Left hindlimb (tissue), 1 donor: Measurements from ENCODE around the gene ARMC10.
"Not testable (repeated sequence)": the region's sequence is repeated elsewhere in the genome, so short reads cannot be mapped to it uniquely, and the experiment has no call there.

Experiments used
- DNase-seq: peaks from one replicate; pipeline ENCODE4 v3.0.0-alpha.2; 2018

ARMC10 gene

DNA sequence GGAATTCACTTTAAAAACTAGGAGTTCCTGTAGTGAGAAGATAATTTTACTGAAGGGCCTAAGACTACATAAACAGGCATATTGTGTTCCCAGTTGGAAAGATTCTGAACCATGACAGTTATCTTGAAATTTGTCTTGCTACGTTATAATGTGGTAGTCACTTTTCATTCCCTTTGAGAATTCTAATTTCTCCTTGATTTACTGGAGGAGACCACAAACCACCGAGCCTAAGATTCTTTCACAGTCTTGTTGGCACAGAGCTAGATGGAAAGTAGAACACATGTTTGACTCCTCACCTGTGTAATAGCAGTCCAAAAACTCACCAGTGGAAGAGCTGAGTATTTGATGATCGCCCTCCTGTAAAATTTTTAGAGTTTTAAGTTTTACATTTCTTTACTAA, 4.9 kb downstream of the ARMC10 start:
- no peak for DNase-seq

DNA sequence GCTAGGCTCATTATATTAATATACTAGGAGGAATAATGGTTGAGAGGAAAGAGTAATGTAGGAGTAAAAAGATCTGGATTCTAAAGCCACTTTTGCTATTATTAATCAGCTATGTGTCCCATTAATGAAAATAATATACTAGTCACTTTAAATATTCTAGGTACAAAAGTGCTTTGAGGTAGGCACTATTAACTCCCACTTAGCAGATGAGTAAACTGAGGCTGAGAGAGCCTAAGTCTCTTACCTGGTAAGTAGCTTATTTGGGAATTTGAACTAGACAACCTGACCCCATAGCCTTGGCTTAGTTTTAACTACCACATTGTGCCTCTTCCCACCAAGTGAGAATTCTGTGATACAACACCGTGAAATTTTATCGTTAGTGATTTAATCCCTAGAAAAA, 6.0 kb downstream of the ARMC10 start:
- DNase-seq, result no peak

DNA sequence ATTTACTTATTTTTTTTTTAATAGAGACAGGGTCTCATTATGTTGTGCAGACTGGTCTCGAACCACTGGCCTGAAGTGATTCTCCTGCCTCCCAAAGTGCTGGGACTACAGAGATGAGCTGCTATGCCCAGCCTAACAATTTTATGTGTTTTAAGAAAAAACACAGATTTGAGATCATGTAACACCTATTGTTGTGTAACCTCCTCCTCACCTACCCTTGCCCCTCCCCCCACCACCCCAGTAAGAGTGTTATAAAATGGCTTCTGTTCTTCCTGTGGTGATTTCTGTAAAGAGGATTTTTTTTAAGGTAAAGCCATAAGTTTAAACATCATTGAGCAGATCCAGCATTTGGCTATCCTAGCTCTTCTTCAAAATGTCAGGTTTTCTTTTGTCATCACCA, 7.6 kb downstream of the ARMC10 start:
- no peak for DNase-seq

DNA sequence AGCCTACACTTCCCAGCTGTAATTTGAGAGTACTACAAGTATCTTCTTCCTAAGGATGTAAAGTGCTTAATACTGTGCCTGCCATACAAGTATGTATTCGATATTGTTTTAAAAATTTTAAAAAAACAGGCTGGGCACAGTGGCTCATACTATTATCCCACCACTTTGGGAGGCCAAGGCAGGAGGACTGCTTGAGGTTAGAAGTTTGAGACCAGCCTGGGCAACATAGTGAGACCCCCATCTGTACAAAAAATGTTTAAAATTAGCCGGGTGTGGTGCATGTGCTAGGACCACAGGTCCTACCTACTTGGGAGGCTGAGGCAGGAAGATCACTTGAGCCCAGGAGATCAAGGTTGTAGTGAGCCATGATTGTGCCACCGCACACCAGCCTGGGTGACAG, 8.3 kb downstream of the ARMC10 start:
- no peak for DNase-seq

- not testable (repeated sequence) for DNase-seq
Measured at GRCh38 chr7:103092321-103092720, 17.4 kb downstream of the ARMC10 start.

DNA sequence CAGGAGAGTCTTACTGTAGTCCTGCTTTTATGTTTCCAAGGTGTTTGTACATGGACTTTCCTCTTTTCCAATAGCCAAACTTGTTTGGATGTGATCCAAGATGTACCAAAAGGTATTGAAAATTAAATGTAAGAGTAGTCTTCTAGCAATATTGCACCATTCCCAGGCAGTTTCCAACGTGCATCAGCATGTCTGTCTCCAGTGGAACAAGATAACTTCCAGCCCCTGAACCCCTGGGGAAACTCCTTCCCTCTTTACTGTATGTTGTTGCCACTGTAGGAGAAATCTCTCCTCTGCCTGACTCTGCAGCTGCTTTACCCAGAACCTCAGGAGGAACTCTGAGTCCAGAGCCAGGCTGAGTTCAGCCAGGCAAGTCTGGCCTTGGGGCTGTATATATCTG, 18.5 kb downstream of the ARMC10 start:
- DNase-seq, result no peak

DNA sequence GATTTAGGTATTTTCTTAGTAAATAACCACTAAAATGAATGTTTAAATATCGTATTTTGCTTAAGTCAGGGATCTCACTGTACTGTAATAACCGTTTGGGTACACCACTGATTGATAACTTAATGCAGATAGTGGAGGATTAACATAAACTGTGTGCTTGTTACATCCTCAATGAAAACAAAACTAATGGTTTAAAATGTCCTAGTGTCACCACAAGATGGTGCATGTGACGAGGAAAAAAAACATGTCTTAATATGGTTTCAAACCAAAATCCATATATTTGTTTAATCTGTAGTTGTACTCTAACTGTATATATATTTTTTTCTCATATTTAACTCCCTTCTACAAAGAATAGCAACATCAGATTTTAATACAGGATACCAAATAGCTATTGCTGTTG, 19.2 kb downstream of the ARMC10 start:
- no peak for DNase-seq

- not testable (repeated sequence) for DNase-seq
Measured at GRCh38 chr7:103095558-103095957, 20.6 kb downstream of the ARMC10 start.

DNA sequence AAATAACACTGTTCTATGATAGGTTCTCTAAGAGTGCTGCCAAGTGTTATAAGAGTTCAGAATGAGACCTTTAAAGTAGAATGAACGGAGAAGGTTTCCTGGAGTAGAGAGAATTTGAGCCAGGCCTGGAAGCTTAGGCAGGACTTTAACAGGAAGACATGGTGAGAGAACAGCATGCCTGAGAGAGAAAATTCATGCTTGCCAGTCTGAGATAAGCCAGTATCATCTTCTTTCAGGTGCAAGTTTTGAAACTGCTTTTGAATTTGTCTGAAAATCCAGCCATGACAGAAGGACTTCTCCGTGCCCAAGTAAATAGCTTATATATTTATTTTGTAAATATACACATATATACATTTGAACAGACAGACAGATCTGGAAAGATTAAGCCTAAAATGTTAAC, 22.1 kb downstream of the ARMC10 start:
- DNase-seq, result no peak

DNA sequence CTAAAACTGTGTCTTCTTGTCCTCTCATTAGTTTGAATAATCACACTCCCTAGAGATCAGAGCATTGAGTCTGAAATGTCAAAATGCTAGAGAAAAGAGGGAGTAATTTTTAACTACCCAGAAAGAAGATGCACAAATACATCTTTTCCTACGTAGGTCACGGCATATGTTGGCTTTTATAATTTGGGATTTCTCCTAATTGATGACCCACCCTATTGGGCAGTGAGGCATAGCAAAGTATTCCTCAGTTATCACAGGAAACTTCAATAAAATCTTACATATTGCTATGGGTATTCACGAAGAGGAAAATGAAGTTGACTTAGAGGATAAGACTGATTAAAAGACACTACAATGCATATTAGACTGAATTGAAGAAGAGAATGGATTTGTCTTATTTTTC, 25.4 kb downstream of the ARMC10 start:
- no peak for DNase-seq

GRCh38 chr7:103101543-103101942, 26.6 kb downstream of the ARMC10 start:
- DNase-seq, result no peak

GRCh38 chr7:103106005-103106702, 31.2 kb downstream of the ARMC10 start:
- no peak for DNase-seq

GRCh38 chr7:103106703-103107070, 31.7 kb downstream of the ARMC10 start:
- DNase-seq, result not testable (repeated sequence)

- peak; percentile 49 for DNase-seq
Measured at GRCh38 chr7:103113164-103113563, 38.2 kb downstream of the ARMC10 start.

DNA sequence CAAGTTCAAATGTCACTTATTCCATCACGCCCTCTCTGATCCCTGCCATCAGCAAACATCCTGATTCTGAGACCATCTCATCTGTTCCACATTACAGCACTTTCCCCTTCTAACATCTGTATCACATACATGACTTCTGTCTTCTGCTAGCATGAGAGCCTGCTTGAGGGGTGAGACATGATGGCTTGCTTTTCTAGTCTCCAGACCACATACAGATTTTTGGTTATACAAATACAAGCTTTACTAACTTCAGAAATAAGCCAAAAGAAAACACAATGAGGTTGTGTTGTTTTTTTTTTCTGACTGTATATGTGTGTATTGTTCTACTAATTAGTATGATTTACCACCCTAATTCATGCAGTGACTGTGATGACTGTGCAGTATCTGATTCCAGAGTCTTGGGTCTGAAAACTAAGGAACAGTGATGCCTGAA, 39.7 kb downstream of the ARMC10 start:
- DNase-seq, result no peak

DNA sequence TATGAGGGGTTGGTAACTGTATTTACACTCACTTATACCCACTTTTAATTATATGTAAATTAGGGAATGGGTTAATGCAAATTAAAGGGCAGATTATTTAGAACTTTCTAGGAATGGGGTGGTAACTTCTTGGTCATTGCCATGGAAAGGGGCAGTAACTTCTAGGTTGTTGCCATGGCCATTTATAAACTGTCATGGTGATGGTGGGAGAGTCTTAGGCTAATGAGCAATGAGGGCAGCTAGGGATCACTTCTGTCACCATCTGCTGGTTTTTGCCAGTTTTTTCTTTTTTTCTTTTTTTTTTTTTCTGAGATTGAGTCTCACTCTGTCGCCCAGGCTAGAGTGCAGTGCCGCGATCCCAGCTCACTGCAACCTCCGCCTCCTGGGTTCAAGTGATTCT, 40.8 kb downstream of the ARMC10 start:
- no peak for DNase-seq

- DNase-seq, result no peak
Measured at GRCh38 chr7:103116511-103116910, 41.6 kb downstream of the ARMC10 start.

GRCh38 chr7:103116991-103117390, 42.1 kb downstream of the ARMC10 start:
- DNase-seq, result no peak

GRCh38 chr7:103117465-103117864, 42.5 kb downstream of the ARMC10 start:
- DNase-seq, result no peak

- DNase-seq, result no peak
Measured at GRCh38 chr7:103119791-103120291, 44.9 kb downstream of the ARMC10 start.

- DNase-seq, result no peak
Measured at GRCh38 chr7:103120362-103120761, 45.4 kb downstream of the ARMC10 start.

DNA sequence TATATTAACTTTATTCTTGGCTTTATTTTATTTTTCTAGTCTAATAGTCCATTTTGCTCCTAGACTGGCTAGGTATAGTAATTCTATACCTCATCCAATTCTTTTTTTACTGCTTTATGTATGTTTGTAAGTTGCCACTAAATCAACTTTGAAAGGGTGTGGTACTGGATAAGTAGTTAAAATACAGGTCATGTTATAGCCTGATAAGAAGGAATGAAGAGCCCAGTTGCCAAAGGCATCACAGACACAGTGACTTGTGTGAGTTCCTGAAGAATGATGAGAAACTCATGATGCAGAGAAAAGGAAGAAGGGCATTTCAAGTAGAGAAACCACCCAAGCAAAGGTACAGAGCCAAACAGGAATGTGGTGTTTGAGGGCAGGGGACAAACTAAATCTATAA, 46.7 kb downstream of the ARMC10 start:
- no peak for DNase-seq

DNA sequence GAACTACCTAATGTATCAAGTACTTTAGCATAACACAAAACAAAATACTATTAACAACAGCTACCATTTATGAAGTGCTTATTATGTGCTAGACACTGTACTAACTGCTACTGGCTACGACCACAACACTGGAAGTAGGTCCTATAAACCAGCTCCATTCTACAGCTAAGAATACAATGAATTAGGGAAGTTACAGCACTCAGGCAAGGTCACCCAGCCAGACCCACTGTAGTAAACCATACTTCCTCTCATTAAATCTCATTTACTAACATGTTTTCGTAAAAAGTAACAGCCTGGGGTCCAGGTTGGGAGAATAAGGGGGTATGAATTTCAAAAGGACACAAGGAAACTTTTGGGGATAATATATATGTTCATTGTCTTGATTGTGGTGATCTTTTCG, 48.6 kb downstream of the ARMC10 start:
- no peak for DNase-seq

DNA sequence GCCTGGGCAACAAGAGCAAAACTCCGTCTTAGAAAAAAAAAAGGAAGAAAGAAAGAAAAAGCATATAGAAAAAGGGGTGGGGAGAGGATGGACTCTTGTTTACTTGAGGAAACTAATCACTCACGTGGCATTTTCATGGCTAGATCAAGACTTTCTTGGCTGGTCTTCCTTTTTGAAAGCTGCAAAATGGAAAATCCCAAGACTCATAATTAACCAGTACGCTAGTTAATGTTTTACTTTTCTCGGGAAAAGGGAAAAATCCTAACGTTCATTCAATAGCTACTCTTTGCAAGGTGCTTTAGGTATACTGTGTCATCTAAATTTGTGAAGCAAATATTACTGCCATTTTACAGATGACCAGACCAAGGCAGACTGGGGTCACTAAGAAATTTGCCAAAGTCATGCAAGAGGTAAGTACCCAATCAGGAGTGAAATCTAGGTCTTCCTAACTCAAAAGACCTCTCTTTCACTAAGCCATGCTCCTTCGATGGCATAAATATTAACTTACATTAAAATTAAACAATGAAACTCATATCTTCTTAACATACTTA, 49.6 kb downstream of the ARMC10 start:
- DNase-seq, result no peak

GRCh38 chr7:103127006-103127405, 52.1 kb downstream of the ARMC10 start:
- DNase-seq, result no peak
